AG20443 (cell line): ENCODE results near the gene CDK15.

Experiments used
- DNase-seq: peaks from one replicate; pipeline ENCODE4 v3.0.0; 2012; ENCODE audit warnings: low spot score, mixed read lengths

CDK15 gene

DNA sequence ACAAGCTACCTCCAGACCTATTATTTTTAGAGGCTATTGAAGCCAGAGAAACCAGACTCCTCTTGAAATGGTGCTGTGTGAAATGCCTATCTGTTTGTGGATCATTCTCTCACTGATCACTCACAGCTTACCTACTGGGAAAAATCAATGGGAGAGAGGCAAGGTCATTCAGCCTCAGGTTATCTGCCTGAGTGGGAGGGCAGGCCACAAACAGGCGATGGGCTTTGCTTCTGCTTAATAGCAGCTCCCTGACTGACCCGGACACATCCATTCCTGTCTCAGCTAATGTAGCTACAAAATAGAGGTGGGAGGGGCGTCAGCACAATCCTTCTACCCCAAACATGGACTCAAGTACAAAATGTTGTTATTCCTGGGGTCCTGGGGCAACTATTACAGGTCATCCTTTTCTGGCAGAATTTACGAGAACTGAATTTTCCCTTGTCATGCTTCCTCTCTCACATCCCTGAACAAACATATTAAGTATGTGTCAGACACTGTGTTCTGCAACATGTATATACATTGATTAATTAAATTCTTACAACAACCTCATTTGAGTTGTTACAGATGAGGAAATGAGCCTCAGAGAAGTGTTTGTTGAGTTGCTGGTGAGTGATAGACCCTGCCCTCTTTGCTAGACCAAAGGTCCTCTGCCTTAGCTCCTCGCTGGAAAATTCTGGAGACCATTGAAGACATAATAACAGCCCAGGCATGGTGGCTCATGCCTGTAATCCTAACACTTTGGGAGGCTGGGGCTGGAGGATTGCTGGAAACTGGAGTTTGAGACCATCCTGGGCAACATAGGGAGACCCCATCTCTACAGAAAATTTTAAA is 60.5 kb downstream of the CDK15 start:
- DNase-seq = no peak

DNA sequence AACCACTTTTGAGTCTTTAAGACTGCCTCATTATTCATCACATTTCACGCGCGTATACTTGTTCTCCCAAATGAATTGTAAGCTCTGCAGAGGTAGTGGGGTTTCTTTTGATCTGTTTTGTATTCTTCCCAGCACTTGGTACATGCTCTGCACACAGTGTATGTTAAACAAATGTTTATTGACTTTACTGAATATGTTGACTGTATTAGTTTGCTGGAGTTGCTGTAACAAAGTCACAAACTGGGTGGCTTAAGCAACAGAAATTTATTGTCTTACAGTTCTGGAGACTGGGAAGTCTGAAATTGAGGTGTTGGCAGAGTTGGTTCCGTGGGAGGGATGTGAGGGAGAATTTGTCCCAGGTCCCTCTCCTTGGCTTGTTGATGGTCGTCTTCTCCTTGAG is 65.1 kb downstream of the CDK15 start:
- DNase-seq = no peak

DNA sequence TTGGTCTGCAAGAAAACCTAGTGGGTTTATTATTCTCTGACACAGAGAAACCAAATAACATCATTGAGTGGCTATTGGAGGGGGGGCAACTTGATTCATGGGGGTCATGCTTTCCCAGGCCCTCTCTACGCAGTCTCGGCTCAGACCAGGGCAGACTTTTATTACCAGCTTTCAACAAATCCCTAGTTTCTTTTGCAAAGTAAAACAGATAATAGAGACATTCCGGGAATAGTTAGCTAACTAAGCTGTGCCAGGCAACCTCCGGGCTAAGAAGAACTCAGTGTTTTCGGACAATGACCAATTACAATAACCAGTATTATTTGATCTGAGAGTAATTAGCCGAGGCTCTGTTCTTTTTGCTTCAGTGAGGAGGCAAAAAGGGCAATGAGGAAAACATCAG is 66.3 kb downstream of the CDK15 start:
- no peak for DNase-seq

DNA sequence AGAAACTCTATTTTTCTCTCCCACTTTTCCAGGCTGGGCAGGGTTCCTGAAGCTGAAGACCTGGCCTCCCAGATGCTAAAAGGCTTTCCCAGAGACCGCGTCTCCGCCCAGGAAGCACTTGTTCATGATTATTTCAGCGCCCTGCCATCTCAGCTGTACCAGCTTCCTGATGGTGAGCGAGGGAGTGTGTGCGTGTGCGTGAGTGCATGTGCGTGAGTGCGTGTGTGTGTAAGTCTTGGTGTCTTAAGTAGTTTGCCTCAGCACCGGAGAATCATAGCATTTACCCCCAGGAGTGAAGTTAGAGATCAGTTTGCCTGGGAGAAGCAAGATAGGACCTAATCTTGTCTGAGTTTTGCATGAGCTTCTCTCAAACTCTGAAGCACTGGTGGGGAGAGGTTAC is 73.7 kb downstream of the CDK15 start:
- no peak for DNase-seq

DNA sequence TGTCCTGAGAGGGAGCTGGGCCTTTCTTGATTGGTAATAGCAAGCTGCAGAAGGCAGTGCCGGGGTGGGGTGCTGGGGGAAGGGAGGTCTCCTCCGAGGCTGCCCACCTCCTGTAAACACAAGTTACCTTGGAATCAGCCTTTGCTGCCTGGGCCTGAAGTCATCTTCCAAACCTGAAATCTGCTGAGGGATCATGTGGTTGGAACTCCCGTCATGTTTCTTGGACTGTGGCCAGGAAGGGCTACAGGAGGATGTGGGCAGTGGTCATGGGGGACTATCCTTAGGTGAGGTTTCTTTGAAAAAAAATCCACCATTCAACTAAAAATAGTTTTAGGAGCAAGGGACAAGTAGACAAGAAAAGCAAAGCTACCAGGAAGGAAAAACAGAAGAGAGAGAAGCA is 74.2 kb downstream of the CDK15 start:
- no peak for DNase-seq

DNA sequence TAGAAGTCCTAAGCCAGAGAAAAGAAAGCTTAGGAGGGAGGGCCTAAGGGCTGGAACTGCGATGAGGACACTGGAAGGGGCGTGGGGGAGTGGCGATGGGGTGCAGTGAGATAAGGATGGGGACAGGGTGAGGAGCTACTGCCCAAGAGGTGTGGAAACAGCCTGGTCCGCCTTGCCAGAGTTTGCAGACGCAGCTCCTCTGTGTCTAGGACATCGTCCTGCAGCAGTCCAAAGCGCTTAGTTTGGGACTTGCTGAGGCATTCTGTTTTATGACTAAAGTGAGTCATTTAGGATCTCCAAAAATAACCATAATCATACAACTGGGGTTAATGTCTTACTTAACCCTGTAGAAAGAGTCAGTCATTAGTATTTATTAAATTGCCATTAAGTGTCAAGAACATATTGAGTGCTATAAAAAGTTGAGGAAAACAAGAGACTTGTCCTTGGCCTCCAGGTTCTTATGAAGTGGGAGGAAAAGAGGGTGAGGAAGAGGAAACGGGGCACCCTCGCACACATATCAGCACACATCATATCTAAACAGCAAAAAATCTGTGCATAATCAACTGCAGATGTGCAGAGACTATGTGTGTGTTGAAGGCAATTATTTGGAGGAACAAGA is 74.8 kb downstream of the CDK15 start:
- DNase-seq = peak; percentile 71

DNA sequence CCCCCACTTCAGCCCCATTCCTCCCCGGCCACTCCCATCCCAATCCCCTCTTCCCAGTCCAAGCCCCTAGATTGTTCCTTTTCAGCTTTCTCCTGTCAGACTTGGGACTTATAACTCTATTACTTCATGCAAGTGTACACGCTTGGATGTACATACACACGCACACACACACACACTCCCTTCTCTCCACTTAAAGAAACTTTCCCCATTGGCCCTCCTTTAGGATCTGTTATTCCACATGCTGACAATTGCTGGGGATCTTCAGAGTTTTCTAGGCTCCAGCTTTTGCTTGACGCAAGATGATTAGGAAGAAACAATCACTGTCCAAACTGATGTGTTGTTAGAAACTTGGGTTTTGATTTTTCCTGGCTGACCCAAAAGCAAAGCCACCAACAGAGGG is 75.4 kb downstream of the CDK15 start:
- DNase-seq = no peak

DNA sequence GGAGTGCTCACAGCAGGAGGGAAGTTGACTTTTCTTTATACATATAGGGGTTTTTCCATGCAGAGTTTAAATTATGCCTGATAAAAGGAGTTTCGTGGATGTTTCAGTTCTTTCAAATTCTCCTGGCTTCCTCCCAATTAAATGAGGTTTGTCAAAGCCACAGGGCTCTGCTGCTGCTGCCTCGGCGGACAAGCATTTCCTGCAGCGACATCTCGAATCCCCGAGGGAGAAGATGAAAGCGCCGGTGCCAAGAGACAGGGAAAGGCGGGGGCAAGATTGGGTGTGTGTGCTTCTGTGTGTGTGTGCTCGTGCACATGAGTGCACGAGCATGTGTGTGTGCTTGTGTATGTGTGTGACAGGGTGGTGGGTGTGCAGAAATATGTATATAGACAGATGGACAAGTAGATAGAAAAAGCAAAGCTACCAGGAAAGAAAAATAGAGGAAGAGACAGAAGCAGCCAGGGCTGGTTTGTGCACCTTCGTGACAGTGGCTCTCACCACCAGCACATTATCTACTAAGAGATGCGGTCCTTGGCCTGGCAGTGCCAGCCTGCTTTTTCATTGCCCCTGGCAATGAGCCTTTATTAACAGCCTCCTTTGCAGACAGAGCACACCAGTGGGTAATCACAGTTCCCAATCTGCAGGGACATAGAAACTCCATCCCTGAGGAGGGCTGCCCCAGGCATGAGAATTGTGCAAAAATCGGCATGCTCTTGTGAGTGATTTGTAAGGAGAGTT is 76.2 kb downstream of the CDK15 start:
- peak; percentile 67 for DNase-seq

DNA sequence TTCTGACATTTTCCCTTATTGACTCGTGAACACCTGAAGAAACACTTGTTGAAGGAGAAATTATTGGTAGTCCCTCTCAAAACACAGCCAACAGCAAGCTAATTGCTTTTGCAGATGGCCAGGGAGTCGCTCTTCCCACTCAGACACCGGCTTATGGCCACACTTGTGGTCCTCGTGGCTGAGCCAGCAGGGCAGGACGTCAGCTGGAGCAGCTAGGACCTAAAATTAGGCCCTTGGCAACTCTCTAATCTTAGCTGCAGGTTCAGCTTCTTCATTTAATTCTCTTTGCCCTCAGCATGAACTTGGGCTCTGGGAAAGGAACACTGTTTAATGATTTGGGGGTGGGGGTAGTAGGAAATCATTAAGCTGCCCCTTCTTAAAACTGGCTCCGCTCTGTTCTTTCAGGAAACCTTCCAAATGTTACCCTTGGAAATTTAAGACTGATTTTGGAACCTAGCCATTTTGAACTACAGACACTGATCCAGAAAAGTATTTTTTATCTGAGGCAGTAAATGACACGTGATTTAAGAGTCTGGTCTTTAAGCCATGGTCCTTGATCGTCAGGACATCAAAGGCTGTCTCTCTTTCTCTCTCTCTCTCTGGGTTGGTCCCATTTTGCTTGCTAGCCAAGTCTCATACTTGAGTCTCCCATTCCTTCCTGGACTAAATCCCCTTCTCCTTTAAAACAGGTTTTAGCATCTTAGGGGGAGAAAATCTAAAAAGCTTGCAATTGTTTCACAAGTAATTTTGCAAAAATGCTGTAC is 77.5 kb downstream of the CDK15 start:
- DNase-seq = no peak

DNA sequence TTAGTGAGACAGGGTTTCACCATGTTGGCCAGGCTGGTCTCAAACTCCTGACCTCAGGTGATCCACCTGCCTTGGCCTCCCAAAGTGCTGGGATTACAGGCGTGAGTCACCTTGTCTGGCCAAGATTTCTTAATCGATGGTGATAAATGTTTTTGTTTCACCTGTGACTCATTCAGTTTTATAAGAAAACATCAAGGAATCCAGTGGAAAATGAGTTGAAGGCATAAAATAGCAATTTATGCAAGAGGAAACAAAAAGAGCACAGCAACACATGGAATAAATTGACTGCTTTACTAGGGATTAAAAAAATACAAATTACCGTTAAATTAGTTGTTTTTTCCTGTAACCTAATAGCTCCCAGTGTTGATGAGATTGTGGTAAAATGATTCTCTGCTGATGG is 80.2 kb downstream of the CDK15 start:
- DNase-seq = no peak

DNA sequence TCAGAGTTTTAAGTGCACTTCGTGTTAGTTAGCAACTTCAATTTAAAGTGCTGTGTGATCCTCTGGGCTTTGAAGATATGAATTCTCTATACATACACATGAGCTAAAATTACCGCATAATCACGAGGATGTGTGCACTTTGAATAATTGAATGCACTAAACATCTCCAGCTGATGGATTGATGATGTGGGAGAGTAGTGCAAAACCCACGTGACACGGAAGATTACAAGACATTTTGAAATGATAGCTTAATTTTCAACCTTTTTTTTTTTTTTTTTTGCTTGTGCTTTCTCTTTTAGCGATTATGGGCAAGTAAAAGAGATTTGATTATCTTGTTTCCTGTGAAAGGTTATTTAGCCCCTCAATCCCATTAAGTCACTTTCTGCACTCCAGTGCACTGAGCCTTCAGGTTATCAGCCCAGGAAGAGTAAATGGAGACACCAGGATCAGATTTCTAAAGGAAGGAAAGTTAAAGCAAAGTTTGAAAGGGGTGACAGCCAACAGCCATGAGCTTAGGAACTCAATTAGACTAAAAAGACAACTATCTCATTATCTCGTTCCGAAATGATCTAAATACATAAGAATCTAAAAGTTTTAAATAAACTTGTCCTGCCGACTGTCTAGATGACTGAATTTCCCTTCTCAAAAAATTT is 81.6 kb downstream of the CDK15 start:
- no peak for DNase-seq

DNA sequence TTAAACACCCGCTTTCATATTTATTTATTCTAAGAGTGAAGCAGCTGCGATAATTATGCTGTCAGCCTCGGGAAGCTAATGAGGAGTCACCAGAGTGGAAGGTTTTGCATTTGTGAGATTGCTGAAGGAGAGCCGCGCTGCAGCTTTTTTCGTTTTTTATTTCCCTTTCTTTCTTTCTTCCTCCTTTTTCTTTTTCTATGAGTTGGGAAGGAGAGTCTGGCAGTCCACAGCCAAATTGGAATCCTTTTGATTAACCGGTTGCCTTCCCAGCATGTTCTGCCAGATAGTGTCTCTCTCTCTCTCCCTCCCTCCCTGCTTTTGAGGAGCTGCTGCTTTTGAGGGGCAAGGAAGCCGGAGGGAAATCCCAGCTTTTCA is 82.1 kb downstream of the CDK15 start:
- no peak for DNase-seq

DNA sequence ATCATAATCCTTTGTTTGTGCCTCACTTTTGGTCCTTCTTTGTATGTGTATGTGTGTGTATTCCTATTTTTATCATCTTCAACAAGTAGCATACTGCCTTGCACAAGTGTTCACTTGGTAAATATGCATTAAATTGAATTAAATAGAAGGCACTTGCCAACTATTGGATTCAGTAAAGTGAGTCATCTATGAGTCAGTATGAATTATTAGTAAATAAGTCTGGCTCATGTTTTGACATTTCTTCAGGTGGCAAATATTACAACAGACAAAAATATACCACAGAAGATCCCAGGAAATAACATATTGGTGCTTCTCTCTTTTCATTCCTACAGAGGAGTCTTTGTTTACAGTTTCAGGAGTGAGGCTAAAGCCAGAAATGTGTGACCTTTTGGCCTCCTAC is 84.1 kb downstream of the CDK15 start:
- no peak for DNase-seq

DNA sequence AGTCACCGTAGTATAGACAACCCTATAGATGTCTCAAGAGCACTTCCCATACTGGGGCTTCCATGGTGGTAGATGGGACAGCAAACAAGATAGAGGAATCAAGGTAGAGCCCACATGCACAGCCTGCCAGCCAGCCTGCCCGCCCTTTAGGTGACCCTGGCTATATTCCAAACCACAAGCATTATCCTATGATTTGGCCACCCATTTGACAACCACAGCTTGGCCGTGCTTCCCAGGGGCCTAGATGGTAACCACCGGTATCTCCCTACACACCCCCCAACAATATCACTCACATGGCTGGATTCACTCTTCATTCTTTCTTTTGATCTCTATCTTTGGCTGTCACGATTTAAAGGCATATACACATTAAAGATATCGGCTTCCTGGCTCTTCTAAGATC is 85.3 kb downstream of the CDK15 start:
- DNase-seq = no peak

DNA sequence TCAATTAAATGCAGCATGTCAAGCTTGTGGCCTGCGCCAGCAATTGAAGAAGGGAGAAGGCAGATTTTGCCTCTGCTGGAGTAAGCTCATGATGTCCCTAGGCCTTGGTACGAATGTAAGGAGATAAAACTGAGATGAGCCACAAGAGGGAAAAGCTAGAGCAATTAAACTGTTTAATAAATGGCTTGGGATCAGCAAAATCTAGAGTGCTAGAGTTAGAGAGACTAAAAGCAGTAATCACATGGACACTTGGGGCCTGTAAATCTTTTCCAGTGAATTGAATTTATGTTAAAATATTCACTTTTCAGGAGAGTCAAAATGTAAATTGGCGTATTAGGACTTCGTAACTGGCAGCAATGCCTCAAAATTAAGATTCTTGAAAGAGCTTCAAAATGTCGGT is 86.2 kb downstream of the CDK15 start:
- no peak for DNase-seq

DNA sequence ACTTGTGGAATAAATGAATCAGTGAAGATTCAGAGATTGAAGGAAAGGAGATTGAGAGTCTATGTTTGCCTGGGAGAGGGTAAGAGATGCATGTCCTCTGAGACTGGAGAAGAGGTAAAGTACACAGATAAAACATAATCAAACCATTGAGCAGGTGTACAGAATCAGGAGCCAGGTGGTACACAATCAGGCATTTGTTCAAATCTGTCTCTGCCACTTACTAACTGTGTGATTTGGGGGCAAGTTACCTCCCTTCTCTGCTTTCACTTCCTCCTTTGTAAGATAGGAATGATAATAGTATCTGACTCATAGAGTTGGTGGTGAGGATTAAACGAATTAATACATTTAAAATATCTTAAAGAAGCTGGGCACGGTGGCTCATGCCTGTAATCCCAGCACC is 94.0 kb downstream of the CDK15 start:
- no peak for DNase-seq

DNA sequence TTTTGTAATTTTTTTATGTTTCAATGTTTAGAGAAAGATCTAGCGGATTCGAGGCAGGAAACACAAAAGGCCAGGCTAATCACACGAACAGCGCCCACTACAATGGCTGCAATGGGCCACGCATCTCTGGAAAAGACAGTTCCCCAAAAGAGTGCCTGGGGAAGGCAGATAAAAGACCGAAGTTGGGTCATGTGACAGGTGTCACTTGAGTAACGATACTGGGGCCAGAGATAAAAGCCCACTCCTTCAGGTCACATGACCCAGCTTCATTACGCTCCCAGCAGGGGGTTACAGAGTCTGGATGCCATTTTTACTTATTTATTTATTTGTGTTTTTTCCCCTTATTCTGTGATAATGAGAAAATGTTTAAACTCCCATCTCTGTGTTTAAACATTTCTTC is 95.4 kb downstream of the CDK15 start:
- no peak for DNase-seq

DNA sequence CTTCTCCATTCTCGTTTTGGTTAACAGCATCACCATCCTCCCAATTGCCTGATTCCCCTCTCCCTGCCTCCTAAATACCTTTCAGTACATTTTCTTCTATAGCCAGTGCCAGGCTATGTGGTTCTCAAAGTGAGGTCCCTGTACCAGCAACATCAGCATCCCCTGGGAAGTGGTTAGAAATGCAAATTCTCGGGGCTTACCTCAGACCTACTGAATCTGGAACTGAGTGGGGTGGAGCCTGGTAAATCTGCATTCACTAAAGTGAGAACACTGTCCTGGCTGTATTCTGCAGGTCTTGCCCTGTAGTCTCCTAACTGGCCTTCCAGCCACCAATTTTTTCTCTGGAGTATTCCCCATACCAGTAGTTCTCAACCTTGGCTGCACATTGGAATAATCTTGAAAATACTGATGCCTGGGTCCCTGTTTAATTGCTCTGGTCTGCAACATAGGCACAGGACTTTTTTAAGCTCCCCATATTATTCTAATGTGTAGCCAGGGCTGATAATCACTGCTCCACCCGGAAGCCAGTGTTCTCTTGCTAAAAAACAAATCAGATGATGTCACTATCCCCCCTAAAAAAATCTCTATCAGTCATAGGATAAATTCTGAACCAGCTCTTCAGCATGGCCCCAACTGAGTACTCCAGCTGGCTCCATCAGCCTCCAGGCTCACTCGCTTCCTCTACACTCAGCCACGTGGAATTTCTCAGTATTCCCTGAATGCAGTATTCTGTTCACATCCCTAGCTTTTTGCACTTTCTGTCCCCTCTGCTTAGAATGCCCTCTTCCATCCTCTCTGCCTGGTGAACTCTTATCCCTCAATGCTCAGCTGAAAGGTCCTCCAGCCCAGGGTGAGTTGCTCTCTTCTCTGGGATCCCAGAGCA is 98.4 kb downstream of the CDK15 start:
- DNase-seq = peak; percentile 33

DNA sequence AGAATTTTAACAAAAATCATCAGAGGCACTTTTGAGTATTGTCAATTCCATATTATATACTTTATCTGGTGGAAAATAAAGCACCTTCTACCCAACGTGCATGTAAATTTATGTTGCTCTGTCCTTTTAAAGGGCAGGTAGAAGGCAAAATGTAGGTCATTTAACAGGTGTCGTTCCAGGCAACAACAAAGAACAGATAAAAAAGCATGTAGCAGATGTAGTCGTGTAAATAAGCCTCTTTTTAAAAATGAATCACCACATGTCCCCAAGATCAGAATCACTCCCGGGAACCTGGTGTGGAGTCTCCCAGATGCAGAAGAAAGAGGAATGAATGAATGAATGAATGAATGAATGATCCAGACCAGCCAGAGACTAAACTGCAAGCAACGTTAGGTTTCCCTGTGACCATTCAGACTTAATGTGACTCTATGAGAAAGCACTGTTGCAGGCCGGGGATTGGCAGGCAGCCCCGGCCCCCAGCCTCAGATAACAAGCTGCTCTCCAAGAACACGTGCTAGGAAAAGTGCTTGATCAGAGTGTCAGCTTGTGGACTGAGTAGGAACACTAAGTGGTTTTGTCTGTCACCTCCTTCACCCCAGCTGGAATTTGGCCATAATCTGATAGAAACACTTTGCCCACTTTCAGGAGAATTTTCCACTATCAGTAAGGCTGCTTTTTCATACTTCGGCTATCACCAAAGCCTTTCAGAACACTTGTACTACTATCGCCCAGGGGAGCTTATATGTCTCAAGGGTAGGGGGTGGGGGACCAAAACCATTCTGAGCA is 100.6 kb downstream of the CDK15 start:
- no peak for DNase-seq

DNA sequence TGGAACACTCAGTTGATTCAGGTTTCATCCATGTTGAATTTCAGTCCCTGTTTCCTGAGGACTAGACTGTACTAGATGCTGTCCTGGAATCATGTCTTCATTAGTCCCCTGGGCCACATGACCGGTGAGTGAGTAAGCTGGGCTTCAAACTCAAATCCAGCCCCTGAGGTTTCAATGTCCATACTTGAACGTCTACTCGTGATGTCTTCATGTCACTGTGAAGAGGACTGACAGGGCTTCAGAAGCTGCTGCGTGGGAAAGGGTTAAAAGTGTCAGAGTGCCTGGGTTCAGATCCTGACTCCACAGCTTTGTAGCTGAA is 101.2 kb downstream of the CDK15 start:
- DNase-seq = no peak
